ENCODE measurements around the gene GPR132. TPM values are rescaled to one million over a fixed set of nuclear protein-coding genes. Genes with fewer than 3 reads are reported as not detected.

Gene GPR132
- polyA plus RNA-seq, 1 donor from 2014 or later, result not detected

DNA sequence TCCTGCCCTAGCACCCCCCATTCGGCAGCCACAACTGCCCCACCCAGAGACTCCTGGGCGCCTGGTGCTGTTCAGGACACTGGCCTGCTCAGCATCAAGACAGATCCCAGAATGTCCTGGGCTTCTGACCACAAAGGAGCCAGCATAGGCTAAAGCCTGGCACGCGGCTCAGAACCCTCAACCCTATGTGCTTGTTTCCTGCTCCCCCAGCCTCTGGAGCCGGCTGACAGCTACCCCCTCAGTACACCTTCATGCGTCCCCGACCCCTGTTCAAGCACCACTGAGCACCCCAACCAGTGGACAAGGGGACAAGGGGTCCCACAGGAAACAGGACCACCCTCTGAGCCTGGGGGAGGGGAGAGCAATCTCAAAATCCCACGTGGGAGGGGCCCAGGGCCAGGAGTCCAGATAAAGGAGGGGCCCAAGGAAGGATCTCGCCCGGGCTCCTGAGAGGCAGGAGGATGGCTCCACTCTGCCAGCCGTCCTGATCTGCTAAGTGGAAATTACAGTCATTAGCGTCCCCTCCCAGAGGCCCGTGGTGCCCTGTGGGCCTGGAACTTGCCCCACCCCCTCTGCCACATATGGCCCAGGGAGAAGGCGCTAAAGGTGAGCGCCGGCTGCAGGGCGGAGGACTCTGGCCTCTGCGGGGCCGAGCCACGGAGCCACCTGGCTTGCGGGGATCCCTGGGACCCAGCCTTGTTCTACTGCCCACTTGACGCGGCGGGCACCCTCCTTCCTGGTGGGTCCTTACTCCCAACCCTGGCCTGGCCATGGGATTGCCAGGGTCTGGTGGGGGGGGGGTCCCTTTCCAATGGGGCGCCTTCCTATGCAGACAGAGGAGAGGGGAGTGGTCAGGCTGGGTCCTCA, 27.2 kb upstream of the GPR132 start:
- no peak overlapping the region for H3K4me2 ChIP-seq (ENCODE audit: low read length)
- no peaks in the 10 kb centered on the region for H3K79me2 ChIP-seq (replicated peaks; ENCODE audit: insufficient read depth, low read length)
- H3K27me3 ChIP-seq (ENCODE audit: insufficient read depth, low read depth, low read length), result peaks cover 42% of the 10 kb centered on the region
- H3F3A ChIP-seq (ENCODE audit: insufficient read depth, low read length, poor library complexity, severe bottlenecking), result no peaks in the 10 kb centered on the region
- peak overlapping the region; percentile 43 for H3K4me3 ChIP-seq (ENCODE audit: low read length)
- H3K9me2 ChIP-seq (ENCODE audit: insufficient read depth, low read length), result no peaks in the 10 kb centered on the region
- H3K9ac ChIP-seq (ENCODE audit: low read length), result no peak overlapping the region
- no peak overlapping the region for H2AFZ ChIP-seq (ENCODE audit: low read depth, low read length)
- no peak for TF ChIP-seq RAD21 (conservative IDR thresholded peaks at IDR 0.05)
- no peak for TF ChIP-seq EZH2 (IDR thresholded peaks at IDR 0.05; ENCODE audit: borderline replicate concordance, insufficient read depth, low read length, poor library complexity, severe bottlenecking)
- TF ChIP-seq TAF1 (IDR thresholded peaks at IDR 0.05; ENCODE audit: low read depth), result no peak
- TF ChIP-seq, protein P1, sequence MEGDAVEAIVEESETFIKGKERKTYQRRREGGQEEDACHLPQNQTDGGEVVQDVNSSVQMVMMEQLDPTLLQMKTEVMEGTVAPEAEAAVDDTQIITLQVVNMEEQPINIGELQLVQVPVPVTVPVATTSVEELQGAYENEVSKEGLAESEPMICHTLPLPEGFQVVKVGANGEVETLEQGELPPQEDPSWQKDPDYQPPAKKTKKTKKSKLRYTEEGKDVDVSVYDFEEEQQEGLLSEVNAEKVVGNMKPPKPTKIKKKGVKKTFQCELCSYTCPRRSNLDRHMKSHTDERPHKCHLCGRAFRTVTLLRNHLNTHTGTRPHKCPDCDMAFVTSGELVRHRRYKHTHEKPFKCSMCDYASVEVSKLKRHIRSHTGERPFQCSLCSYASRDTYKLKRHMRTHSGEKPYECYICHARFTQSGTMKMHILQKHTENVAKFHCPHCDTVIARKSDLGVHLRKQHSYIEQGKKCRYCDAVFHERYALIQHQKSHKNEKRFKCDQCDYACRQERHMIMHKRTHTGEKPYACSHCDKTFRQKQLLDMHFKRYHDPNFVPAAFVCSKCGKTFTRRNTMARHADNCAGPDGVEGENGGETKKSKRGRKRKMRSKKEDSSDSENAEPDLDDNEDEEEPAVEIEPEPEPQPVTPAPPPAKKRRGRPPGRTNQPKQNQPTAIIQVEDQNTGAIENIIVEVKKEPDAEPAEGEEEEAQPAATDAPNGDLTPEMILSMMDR (IDR thresholded peaks at IDR 0.05; ENCODE audit: poor library complexity, severe bottlenecking), result no peak
- TF ChIP-seq EP300 (conservative IDR thresholded peaks at IDR 0.05; ENCODE audit: poor library complexity, severe bottlenecking), result no peak
- no peak for TF ChIP-seq POLR2AphosphoS5 (IDR thresholded peaks at IDR 0.05)
- no peak for TF ChIP-seq SMC3 (conservative IDR thresholded peaks at IDR 0.05; ENCODE audit: poor library complexity)
- TF ChIP-seq, protein P2, sequence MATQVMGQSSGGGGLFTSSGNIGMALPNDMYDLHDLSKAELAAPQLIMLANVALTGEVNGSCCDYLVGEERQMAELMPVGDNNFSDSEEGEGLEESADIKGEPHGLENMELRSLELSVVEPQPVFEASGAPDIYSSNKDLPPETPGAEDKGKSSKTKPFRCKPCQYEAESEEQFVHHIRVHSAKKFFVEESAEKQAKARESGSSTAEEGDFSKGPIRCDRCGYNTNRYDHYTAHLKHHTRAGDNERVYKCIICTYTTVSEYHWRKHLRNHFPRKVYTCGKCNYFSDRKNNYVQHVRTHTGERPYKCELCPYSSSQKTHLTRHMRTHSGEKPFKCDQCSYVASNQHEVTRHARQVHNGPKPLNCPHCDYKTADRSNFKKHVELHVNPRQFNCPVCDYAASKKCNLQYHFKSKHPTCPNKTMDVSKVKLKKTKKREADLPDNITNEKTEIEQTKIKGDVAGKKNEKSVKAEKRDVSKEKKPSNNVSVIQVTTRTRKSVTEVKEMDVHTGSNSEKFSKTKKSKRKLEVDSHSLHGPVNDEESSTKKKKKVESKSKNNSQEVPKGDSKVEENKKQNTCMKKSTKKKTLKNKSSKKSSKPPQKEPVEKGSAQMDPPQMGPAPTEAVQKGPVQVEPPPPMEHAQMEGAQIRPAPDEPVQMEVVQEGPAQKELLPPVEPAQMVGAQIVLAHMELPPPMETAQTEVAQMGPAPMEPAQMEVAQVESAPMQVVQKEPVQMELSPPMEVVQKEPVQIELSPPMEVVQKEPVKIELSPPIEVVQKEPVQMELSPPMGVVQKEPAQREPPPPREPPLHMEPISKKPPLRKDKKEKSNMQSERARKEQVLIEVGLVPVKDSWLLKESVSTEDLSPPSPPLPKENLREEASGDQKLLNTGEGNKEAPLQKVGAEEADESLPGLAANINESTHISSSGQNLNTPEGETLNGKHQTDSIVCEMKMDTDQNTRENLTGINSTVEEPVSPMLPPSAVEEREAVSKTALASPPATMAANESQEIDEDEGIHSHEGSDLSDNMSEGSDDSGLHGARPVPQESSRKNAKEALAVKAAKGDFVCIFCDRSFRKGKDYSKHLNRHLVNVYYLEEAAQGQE (IDR thresholded peaks at IDR 0.05; ENCODE audit: borderline replicate concordance), result no peak
- TF ChIP-seq MXI1 (conservative IDR thresholded peaks at IDR 0.05; ENCODE audit: poor library complexity, severe bottlenecking), result no peak
- H3K9me3 ChIP-seq (ENCODE audit: low read length), result no peaks in the 10 kb centered on the region
- H4K20me1 ChIP-seq (ENCODE audit: insufficient read depth), result no peaks in the 10 kb centered on the region
- no peak overlapping the region for H3K27ac ChIP-seq (ENCODE audit: low read length)
- no peaks in the 10 kb centered on the region for H3K36me3 ChIP-seq (ENCODE audit: insufficient read depth, low read length)

DNA sequence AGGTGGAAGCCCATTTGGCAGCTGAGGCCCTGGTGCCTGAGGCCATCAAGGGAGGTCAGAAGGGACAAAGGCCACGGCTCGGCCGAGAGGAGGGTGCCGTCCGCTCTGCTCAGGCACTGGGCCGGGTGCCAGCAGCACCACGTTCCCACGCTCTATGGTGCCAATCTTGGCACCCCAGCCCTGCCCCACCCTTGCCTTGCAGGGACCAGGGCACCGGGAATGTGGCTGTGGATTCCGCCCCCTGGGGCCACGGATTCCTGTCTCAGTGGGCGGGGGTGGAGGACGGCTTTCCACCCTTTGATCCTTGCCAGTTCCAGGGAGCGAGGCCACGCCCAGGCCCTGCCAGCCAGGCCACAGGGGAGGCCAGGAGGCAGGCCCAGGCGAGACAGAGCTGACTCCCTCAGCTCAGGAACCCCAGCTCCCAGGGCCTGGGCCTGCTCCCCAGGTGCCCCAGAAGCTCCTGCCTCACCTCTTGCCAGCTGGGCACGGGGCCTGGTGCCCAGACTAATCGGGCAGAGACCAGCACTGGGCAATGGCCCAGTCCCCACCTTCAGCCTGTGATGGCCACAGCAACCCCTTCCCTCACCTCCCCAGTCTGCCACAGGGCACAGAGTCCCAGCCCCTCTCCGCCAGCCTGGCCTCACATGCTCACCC, 26.4 kb upstream of the GPR132 start:
- Histone ChIP-seq H2AFZ (ENCODE audit: low read depth, low read length) (no peak overlapping the region), H3F3A (ENCODE audit: insufficient read depth, low read length, poor library complexity, severe bottlenecking) (no peaks in the 10 kb centered on the region), H3K4me2 (ENCODE audit: low read length) (no peak overlapping the region), H3K9ac (ENCODE audit: low read length) (no peak overlapping the region), H3K27me3 (ENCODE audit: insufficient read depth, low read depth, low read length) (peaks cover 49% of the 10 kb centered on the region), H3K9me3 (ENCODE audit: low read length) (no peaks in the 10 kb centered on the region), H3K9me2 (ENCODE audit: insufficient read depth, low read length) (no peaks in the 10 kb centered on the region), H3K4me3 (ENCODE audit: low read length) (no peak overlapping the region), H4K20me1 (ENCODE audit: insufficient read depth) (no peaks in the 10 kb centered on the region), H3K36me3 (ENCODE audit: insufficient read depth, low read length) (no peaks in the 10 kb centered on the region), H3K27ac (ENCODE audit: low read length) (no peak overlapping the region), H3K79me2 (replicated peaks; ENCODE audit: insufficient read depth, low read length) (no peaks in the 10 kb centered on the region)
- TF ChIP-seq, protein P2 (IDR thresholded peaks at IDR 0.05; ENCODE audit: borderline replicate concordance), result no peak
- TF ChIP-seq MXI1 (conservative IDR thresholded peaks at IDR 0.05; ENCODE audit: poor library complexity, severe bottlenecking), result no peak
- TF ChIP-seq EP300 (conservative IDR thresholded peaks at IDR 0.05; ENCODE audit: poor library complexity, severe bottlenecking), result no peak
- TF ChIP-seq POLR2AphosphoS5 (IDR thresholded peaks at IDR 0.05), result no peak
- TF ChIP-seq SMC3 (conservative IDR thresholded peaks at IDR 0.05; ENCODE audit: poor library complexity), result no peak
